ENCODE data around the gene ST8SIA5.

- no peak for TF ChIP-seq EZH2 (IDR thresholded peaks at IDR 0.05; ENCODE audit: insufficient read depth, poor library complexity, severe bottlenecking)
- TF ChIP-seq EZH2phosphoT487 (IDR thresholded peaks at IDR 0.05; ENCODE audit: insufficient read depth, low read depth), result no peak
These were observed 20.7 kb downstream of the ST8SIA5 start for GRCh38 chr18:46736135-46736534.

Measured in GM23248 (cell line).